GM12801 (cell line): Measurements from ENCODE around the gene CDKAL1.

Source experiments
- TF ChIP-seq, protein P1 (sequence below): IDR thresholded peaks from one replicate; pipeline ENCODE4 v1.5.1; 2011; ENCODE audit warnings: control low read depth; ENCODE audit not compliant: insufficient read length; ENCODE audit errors: extremely low read depth

The CDKAL1 gene

DNA sequence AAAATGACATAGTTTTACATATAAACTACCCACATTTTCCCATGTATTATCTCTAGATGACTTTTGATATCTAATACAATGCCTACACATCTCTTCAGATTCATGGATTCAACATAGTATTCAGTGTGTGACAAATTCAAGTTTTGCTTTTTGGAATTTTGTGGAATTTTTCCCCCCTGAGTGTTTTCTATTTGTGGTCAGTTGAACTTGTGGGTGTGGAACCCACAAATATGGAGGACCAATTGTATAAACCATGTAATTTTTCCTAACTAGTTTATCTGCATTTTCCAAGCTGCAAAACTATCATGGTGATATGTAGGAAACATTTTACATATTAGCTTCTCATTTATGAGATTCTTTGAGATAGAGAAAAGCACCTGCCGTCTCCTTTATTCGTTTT is 685.0 kb downstream of the CDKAL1 start:
- TF ChIP-seq, protein P1, sequence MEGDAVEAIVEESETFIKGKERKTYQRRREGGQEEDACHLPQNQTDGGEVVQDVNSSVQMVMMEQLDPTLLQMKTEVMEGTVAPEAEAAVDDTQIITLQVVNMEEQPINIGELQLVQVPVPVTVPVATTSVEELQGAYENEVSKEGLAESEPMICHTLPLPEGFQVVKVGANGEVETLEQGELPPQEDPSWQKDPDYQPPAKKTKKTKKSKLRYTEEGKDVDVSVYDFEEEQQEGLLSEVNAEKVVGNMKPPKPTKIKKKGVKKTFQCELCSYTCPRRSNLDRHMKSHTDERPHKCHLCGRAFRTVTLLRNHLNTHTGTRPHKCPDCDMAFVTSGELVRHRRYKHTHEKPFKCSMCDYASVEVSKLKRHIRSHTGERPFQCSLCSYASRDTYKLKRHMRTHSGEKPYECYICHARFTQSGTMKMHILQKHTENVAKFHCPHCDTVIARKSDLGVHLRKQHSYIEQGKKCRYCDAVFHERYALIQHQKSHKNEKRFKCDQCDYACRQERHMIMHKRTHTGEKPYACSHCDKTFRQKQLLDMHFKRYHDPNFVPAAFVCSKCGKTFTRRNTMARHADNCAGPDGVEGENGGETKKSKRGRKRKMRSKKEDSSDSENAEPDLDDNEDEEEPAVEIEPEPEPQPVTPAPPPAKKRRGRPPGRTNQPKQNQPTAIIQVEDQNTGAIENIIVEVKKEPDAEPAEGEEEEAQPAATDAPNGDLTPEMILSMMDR: no peak

DNA sequence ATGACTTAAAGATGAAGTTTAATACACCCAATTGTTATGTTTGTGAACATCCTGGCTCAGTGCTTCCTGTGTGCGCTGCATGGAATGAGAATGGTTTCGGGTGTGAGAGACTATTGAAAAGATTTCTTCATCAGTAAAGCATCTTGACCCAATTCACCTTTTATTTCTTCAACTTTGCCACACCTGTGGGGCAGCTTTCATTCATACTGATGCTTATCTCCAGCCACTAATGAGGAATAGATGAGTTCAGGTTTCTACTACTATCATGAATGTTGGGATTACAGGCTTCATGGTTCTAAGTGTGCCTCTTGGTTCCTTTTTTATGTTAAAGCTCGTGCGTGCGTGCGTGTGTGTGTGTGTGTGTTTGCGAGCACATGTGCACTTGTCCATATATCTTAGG is 685.6 kb downstream of the CDKAL1 start:
- TF ChIP-seq, protein P1: no peak

DNA sequence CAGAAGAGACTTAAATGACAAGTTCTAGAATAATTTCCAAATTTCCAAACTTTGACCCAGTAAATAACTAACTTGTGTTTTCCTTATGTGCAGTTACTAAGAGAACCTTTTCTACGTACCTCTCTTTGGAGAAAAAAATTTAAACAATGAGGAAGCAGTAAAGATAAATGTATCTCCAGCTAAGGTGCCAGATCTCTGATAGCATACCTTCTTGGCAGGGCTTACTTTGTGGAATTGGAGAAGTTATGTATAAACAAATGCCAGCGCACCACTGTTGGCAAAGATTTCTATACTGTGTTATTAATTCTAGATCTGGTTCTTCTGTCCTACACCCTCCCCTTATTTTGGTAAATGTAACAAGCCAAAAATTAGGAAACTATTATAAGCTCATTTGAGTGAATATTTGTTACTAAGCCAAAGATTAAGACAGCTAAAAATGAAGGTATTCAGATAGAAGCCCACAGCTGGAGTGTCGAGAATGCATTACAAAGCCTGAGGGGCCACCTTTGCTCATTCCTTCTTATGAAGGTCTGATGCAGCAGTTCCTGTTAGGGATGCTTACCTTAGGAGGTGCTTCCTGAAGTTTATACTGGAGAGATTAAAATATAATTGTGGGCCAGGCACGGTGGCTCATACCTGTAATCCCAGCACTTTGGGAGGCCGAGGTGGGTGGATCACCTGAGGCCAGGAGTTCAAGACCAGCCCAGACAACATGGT is 686.2 kb downstream of the CDKAL1 start:
- TF ChIP-seq, protein P1: no peak

DNA sequence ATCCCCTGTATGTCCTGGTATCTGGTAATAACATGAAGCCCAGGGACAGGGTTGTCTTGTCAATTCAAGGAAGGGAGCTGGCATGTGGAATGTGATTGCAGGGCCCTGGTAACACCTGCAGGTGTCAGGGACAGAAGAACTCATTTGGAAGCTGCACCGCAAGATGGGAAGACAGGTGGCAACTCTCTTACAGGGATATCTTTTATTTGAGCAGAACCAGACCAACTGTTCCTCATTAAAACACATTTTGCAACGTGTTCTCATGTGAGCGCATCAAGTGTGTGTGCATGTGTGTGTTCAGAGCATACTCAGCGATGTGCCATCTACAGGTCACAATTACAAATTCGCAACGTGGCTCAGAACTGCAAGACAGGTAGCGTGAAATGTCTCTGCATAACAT is 688.4 kb downstream of the CDKAL1 start:
- TF ChIP-seq, protein P1: no peak

DNA sequence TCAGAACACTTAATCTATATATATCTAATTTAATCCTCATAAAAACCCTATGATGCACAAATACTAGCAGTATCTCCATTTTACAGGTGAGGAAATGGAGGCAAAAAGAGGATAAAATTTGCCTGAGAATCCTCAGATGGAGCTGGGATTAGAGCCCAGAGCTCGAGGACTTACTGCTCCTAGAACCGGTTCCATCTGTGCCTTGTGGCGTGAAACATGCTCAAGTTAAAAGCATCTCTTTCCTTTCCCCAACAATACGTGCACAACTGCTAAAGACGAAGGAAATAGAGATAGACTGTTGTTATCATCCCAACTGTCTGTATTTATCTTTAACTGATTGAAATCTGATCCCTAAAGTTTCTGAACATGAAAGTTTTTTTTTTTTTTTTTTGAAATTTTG is 691.7 kb downstream of the CDKAL1 start:
- TF ChIP-seq, protein P1: no peak

DNA sequence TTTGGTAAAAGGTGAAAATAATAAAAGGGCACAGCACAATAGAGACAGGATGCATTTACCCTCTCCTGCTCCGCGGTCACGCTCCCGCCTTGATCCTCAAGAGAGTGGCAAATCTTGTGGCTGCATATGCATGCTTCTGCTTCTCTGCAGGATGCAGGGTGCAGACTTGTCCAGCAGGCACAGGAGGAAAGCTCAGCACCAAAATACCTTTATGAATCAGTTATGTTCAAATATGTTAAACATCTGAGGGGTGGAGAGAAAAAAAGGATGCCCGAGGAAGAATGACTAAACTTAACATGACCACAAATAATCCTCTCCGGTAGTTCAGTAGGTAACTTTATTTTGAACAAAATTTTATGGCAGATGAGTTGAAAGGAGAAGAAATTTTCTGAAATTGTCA is 693.2 kb downstream of the CDKAL1 start:
- TF ChIP-seq, protein P1: no peak

DNA sequence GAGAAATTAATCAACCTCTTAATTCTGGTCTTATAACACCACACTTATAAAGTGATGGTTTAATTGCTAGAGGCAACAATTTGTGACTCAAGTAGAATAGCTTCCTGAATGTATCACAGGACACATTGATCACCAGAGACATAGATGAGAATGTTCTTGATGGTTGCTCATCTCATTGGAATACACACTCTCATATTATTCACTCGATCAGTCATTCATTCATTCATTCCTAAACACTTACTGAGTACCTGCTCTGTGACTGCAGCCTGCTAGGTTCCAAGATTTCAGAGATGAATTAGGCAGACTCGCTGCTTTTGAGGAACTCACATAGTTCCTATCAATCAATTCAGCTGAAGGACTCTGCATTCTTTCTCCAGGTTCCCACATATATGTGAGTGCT is 694.2 kb downstream of the CDKAL1 start:
- TF ChIP-seq, protein P1: no peak
